OCI-LY3 (cell line): Measurements from ENCODE around the gene TSKU.

Source experiments
- CTCF ChIP-seq: fragments of 200-600, 300-600 bp; sonication (generic); IDR thresholded peaks from 2 replicates; pipeline ENCODE4 v1.5.1; 2014; ENCODE audit warnings: antibody characterized with exemption, low read length, low read depth
- EZH2phosphoT487 ChIP-seq: fragments of 200-600 bp; shearing (Covaris generic); IDR thresholded peaks from 2 replicates; pipeline ENCODE4 v1.6.1; 2018; ENCODE audit warnings: antibody characterized with exemption, mixed run types, low read depth

- TF ChIP-seq CTCF (no peak), EZH2phosphoT487 (no peak)
These were observed 4.1 kb downstream of the TSKU start for GRCh38 chr11:76787271-76787670.
